Measurements from ENCODE around the gene PPP1R3F.
A peak's percentile ranks its signal among the peaks of the same experiment; 100 is the strongest.

The PPP1R3F gene, protein sequence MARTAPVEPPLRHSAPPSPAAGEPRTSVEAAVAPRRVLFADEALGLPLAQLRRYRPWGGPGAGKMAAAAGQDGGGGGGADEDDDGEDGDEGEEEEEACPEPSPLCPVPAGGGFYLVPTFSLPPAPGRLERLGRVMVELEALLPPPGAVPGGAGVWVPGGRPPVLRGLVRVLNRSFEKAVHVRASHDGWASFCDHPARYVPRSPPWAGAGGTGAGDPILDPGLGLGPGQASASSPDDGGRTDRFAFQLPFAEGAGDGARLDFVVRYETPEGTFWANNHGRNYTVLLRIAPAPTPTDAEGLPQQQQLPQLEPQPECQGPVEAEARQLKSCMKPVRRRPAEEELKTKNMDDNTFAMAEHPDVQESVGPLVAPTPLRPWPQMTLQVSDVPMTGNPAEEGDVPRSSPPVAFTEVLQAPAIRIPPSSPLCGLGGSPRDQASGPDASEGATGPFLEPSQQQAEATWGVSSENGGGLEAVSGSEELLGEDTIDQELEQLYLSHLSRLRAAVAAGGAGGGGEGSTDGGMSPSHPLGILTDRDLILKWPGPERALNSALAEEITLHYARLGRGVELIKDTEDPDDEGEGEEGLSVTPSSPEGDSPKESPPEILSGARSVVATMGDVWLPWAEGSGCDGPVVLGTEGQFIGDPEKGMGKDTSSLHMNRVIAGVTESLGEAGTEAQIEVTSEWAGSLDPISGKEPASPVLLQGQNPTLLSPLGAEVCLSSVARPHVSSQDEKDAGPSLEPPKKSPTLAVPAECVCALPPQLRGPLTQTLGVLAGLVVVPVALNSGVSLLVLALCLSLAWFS

DNA sequence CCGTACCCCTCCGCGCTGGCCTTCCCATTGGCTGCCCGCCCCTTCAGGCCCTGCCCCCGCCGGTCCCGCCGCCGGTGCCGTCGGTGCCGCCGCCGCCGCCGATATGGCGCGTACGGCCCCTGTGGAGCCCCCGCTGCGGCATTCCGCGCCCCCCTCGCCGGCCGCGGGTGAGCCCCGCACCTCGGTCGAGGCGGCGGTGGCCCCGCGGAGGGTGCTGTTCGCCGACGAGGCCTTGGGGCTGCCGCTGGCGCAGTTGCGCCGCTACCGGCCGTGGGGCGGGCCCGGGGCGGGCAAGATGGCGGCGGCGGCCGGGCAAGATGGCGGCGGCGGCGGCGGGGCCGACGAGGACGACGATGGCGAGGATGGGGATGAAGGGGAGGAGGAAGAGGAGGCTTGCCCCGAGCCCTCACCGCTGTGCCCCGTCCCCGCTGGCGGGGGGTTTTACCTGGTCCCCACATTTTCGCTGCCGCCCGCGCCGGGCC is at the start of gene PPP1R3F:
Gene PPP1R3F (plus strand): TSS at position 27 of the 482 bp plus-strand sequence. CDS start 77 bp downstream, at position 104.
- in situ Hi-C loops (cut with MboI; ENCODE audit: low pct_unique_long_range_greater_than_20kb, low sequenced_read_pairs) = no loop called here
- peak; percentile 32 for DNase-seq

DNA sequence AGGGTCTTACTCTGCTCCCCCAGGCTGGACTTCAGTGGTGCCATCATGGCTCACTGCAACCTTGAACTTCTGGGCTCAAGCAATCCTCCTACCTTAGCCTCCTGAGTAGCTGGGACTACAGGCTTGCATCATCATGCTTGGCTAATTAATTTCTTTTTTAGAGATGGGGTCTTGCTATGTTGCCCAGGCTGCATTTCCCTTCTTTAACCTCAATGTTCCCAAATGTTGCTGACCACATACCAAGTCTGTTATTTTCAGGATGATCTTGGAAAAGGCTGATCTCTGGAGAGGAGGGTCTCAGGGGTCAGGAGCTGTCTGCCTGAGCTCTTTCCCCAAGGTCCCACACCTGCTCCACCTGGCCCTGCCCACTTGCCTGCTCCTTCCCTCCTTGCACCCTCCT is 49.5 kb upstream of the PPP1R3F start:
- no peak for DNase-seq
- in situ Hi-C loops (cut with MboI; ENCODE audit: low pct_unique_long_range_greater_than_20kb, low sequenced_read_pairs) = no loop called here

DNA sequence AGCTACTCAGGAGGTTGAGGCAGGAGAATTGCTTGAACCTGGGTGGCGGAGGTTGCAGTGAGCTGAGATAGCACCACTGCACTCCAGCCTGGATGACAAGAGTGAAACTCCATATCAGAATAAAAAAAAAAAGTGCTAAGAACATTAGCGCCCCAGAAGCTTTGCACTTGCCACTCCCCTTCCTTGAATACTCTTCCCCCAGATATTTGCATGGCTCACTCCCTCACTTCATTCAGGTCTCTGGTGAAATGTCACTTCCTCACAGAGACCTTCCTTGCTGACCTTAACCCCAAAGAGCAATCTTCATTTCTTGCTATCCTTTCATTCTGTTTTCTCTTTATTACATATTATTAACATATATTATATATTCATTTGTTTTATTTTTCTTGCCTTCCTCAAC is 47.7 kb upstream of the PPP1R3F start:
- in situ Hi-C loops (cut with MboI; ENCODE audit: low pct_unique_long_range_greater_than_20kb, low sequenced_read_pairs) = no loop called here

DNA sequence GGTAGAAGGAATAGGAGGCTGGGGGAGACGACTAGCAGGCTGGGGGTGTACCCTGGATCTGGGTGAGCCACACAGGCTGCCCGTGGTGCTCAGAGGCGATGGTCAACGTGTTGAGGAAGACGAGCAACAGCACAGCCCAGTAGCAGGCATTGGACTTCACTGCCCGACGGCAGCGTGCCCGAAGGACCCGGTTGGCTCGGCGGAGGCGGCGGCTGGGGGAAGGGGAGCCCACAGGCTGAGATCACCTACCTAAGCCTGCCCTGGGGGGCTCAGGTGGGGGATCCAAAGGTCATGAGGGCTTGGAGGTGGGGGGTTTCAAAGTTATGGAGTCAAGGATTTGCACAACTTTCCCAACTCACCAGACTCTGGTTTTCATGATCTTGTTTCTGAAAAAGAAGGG is 43.7 kb upstream of the PPP1R3F start:
- no peak for DNase-seq
- in situ Hi-C loops (cut with MboI; ENCODE audit: low pct_unique_long_range_greater_than_20kb, low sequenced_read_pairs) = no loop called here

More for the DNA sequence above, 47.7 kb upstream of the PPP1R3F start:
- no peak for DNase-seq

DNA sequence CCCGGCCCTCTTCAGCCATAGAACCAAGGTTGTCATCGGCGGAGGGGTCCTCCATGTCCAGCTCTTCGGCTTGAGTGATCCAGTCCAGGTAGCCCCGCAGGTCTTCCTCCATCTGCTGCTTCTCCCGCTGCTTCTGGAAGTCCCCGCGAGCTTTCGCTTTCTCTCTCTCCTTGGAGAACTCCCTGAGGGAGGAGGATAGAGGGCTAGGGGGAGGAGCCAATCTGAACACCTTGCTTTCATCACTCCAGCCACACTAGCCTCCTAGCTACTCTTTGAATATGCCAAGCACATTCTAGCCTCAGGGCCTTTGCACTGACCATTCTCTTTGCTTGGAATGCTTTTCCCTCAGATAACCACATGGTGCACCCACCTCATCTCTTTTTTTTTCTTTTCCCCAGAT is 42.6 kb upstream of the PPP1R3F start:
- in situ Hi-C loops (cut with MboI; ENCODE audit: low pct_unique_long_range_greater_than_20kb, low sequenced_read_pairs) = no loop called here
- no peak for DNase-seq

DNA sequence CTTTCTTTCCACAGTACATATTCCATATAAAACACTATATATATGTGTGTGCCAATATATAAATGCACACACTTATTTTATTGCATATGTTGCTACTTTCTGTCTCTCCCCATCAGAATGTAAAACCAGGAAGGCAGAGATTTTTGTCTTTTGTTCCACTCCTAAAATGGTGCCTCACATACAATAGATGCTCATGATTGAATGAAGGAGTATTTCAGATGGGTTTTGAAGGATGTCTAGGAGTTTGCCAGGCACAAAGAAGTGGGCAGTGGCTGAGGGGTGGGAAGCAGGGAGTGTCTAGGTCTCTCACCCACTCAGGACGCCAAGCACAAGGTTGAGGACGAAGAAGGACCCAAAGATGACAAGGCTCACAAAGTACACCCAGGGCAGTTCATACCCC is 41.9 kb upstream of the PPP1R3F start:
- in situ Hi-C loops (cut with MboI; ENCODE audit: low pct_unique_long_range_greater_than_20kb, low sequenced_read_pairs) = no loop called here

DNA sequence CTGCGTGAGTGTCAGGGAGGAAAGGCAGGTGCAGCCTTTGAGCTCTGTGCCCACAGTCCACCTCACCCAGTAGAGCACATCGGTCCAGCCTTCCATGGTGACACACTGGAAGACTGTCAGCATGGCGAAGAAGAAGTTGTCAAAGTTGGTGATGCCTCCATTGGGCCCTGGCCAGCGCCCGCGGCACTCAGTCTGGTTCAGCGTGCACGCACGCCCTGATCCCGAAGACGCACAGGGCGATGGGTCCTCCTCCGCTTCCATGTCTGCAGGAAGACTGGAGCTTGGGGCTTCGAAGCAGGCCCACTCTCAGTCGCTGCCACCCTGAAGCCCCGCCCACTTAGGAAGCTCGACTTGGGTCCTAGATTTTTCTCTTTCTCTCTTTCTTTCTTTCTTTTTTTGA is 41.4 kb upstream of the PPP1R3F start:
- DNase-seq = no peak
- in situ Hi-C loops (cut with MboI; ENCODE audit: low pct_unique_long_range_greater_than_20kb, low sequenced_read_pairs) = no loop called here

More for the DNA sequence above, 41.9 kb upstream of the PPP1R3F start:
- DNase-seq = no peak

DNA sequence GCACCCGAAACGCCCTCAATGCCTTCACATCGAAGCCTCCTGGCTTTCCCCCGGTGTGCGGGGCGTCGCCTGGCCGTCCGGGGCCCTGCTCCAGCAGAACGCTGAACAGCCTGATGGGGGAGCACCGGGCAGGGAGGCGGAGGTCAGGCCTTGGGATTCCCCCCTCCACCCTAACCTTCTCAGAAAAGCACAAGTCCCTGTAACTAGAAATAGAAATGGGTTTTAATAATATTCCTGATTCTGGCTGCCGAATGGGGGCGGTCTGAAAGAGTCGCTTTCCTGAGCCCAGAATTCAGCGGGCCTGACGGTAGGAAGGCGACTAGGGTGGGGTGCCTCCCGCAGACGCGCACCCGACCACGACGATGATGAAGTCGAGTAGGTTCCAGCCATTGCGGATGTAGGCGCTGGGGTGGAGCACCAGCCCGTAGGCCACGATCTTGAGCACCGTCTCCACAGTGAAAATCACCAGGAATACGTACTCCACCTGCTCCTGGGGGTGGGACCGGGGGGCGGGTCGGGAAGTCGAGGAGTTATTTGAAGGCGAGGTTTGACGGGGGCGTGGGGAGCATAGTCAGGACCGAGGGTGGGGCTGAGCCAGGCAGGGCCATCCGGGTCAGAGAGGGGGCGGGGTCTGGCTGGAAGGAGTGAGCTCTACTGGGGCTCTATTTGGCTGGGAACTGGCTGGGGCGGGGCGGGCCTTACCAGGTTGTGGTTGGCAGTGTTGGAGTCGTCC is 38.9 kb upstream of the PPP1R3F start:
- no peak for DNase-seq
- in situ Hi-C loops (cut with MboI; ENCODE audit: low pct_unique_long_range_greater_than_20kb, low sequenced_read_pairs) = no loop called here

DNA sequence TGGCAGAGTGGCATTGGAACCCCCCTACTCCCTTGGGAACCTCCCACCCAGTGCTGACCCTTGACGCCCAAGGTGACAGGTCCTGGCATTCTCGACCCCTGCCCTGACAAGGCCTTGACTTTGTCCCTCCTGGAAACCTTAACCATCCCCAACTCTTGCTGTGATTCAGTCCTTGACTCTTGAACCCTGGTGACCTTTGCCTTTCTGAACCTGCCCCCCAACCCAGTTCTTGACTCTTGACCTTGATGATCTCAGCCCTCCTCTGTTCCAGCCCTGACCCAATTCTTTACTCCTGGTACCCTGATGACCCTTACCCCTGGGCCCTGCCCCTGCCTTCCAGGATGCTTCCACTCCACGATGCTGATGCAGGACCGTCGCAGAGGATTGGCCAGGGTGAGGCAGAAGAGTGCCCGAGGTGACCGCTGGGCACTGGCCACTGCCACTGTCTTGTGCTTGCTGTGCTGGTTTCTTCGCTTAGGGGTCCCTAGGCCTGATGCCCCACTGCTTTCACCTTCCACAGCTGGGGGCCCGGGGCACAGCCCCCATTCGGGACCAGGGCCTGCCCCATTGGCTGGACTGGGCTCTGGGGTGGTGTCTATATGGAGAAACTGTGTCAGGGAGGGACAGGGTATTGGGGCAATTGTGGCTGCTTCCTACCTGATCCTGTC is 38.1 kb upstream of the PPP1R3F start:
- no peak for DNase-seq
- in situ Hi-C loops (cut with MboI; ENCODE audit: low pct_unique_long_range_greater_than_20kb, low sequenced_read_pairs) = no loop called here

DNA sequence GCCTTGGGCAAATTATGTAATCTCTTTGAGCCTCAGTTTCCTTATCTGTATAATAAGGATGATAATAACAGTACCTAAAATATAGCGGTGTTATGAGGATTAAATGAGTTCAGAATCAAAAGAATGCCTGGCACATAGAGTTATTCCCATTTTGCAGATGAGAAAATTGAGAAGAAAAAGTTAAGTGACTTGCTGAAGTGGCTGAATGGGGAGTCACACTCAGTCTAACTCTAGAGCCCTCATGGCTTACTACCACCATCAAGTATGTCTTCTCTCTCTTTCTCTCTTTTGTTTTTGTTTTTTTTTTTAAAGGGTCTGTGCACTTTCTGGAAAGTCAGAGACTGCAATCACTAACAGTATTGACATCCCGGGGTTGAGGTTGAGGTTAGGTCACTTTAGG is 37.1 kb upstream of the PPP1R3F start:
- DNase-seq = no peak
- in situ Hi-C loops (cut with MboI; ENCODE audit: low pct_unique_long_range_greater_than_20kb, low sequenced_read_pairs) = no loop called here

DNA sequence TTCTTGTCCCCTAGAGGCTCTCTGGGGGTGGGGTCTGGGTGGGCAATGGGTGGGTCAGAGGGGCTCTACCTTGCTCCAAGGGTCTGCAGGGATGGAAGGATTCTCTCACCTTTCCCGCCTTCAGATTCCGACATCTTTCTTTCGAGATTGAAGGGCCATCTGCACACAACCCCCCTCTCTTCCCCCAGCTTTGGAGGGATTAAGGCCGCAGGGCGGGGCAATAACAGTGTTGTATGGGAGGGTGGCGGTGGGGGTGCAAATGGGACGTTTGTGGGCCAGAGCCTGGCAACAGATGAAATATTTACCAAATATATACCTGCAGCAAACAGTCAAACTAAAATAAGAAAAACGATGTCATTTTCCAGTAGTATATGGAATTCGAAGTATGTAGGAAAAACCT is 36.4 kb upstream of the PPP1R3F start, which contains the start of gene CACNA1F:
Gene CACNA1F (minus strand): TSS at position 165 of the 400 bp plus-strand sequence. CDS start 31 bp downstream, at position 134.
- in situ Hi-C loops (cut with MboI; ENCODE audit: low pct_unique_long_range_greater_than_20kb, low sequenced_read_pairs) = no loop called here
- DNase-seq = no peak

DNA sequence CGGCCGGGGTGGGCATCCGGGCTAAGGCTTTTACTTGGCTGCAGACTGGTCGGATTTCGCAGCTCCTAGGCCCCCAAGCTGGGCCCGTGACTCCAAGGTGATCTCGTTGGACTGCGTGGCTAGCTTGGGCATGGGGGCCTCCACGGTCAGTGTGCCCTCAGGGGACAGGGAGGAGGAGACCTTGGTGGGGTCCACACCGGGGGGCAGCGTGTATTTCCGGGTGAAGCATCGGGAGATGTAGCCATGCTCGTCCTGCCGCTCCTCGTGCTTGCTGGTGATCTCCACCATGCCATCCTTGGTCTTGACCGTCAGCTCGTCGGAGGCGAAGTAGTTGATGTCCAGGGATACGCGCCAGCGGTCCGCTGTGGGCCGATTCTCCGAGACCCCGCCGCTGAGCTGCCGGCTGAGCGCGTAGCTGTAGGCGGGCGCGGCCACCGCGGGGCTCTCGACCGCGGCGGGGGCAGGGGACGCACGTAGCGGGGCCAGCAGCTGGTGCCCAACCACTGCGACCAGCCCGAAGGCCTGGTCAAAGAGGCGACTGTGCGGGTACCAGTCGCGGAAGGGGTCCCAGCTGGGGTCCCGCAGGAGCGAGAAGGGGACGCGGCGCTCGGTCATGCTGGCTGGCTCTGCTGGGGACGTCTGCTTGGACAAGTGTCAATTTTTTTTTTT is 35.6 kb upstream of the PPP1R3F start:
- DNase-seq = no peak
- in situ Hi-C loops (cut with MboI; ENCODE audit: low pct_unique_long_range_greater_than_20kb, low sequenced_read_pairs) = no loop called here

DNA sequence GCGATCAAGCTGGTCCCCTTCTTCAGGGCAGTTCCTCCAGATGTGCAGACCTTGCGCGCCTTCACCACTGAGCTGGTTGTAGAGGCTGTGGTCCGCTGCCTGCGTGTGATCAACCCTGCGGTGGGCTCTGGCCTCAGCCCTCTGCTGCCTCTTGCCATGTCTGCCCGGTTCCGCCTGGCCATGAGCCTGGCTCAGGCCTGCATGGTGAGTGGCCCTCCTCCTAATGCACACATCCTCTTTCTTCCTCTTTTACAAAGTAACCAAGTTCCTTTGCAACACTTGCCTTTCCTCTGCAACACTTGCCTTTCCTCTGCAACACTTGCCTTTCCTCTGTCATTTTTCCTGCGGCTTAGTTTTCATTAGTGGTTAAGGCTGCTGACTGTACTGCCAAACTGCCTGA is 32.5 kb upstream of the PPP1R3F start:
- DNase-seq = peak; percentile 89
- in situ Hi-C loops (cut with MboI; ENCODE audit: low pct_unique_long_range_greater_than_20kb, low sequenced_read_pairs) = no loop called here

DNA sequence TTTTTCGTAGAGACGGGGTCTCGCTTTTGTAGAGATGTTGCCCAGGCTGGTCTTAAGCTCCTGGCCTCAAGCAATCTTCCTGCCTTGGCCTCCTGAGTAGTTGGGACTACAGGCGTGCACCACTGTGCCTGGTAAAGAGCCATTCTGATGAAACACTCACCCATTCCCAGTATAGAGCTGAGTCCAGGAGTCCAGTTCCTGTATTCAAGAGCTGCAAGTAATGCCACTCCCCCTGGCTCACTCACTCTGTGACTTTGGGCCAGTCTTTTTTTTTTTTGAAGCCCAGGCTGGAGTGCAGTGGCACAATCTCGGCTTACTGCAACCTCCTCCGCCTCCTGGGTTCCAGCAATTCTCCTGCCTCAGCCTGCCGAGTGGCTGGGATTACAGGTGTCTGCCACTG is 30.9 kb upstream of the PPP1R3F start:
- DNase-seq = no peak
- in situ Hi-C loops (cut with MboI; ENCODE audit: low pct_unique_long_range_greater_than_20kb, low sequenced_read_pairs) = no loop called here

DNA sequence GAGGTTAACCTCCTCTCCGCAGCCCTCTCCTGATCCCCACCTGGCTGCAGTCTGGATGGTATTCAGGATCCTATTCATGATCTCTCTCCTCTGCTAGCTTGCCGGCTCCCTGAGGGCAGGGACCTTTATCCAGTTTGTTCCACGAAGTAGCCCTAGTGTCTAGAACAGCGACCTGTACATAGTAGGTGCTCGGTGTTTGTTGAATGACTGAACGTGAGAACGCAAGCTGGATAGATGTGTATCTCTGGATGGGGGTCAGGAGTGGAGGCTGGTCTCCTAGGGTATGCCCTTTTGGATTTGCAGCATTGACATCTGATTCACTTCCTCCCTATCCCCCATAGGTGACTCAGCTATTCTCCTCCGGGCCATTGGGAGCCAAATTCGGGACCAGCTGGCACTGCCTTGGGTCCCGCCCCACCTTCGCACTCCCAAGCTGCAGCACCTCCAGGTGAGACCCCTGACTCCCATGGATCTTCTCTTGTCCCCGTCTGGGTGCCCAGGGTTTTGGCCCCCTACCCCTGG is 27.0 kb upstream of the PPP1R3F start:
- in situ Hi-C loops (cut with MboI; ENCODE audit: low pct_unique_long_range_greater_than_20kb, low sequenced_read_pairs) = no loop called here
- DNase-seq = no peak

DNA sequence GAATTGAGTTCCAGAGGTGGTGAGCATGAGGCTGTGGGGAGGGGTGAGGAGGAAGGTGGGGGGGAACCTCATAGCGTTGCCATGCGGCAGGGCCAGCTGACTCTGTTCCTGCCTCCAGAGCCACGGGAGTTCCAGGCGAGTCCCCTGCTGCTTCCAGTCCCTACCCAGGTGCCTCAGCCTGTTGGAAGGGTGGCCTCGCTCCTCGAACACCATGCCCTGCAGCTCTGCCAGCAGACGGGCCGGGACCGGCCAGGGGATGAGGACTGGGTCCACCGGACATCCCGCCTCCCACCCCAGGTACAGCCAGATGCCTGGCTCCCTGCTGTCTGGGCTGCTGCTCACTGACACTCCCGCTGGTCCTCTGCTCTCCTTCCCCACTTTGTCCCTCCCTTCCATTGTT is 26.4 kb upstream of the PPP1R3F start:
- DNase-seq = no peak
- in situ Hi-C loops (cut with MboI; ENCODE audit: low pct_unique_long_range_greater_than_20kb, low sequenced_read_pairs) = no loop called here

DNA sequence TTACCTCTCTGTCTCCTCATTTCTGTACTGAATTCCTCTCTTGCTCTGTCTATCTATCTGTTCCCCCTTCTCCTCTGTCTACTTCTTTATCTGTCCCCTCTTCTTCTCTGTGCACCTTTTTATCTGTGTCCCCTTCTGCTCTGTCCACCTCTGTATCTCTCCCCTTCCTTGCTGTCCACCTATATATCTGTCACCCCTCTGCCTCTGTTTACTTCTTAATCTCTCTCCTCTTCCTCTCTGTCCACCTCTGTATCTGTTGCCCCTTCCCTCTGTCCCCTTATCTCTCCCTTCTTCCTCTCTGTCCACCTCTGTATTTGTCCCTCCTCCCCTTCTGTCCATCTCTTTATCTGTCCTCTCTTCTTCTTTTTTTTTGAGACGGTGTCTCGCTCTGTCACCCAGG is 25.4 kb upstream of the PPP1R3F start:
- DNase-seq = no peak
- in situ Hi-C loops (cut with MboI; ENCODE audit: low pct_unique_long_range_greater_than_20kb, low sequenced_read_pairs) = no loop called here

DNA sequence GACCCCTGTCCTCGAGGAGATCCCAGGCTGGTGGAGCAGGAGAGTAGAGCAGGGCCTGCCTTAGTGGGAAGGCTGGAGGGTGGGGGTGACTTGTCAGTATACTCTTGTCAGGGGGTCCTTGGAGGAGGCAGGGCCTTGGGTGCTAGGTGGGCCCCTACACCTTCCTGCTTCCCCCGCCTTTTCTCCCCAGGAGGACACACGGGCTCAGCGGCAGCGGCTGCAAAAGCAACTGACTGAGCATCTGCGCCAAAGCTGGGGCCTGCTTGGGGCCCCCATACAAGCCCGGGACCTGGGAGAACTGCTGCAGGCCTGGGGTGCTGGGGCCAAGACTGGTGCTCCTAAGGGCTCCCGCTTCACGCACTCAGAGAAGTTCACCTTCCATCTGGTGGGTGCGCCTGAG is 23.1 kb upstream of the PPP1R3F start:
- in situ Hi-C loops (cut with MboI; ENCODE audit: low pct_unique_long_range_greater_than_20kb, low sequenced_read_pairs) = no loop called here
- no peak for DNase-seq
